Measurements from ENCODE around the gene CMC2. TPM values are rescaled to one million over a fixed set of nuclear protein-coding genes. Genes with fewer than 3 reads are reported as not detected.

CMC2 gene
- total RNA-seq, 1 experiment from 2014 or later = 82.0 TPM

DNA sequence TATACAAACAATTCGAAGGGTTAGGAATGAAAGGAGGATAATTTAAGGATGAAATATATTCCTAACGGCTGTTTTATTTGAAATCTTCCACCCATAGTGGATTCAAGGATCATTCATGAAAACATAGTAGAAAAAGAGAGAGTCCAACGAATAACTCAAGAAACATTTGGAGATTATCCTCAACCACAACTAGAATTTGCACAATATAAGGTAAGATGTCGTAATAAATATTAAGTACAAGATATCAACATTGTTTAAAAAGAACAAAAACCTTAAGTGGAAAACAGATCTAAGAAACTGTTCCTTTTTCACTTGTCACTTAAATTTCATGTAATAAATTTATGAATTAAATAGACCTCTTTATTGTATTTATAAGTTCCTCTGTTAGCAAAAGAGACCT lies 19.7 kb upstream of the CMC2 start:
- TF ChIP-seq REST (IDR thresholded peaks at IDR 0.05; ENCODE audit: insufficient read depth in 1 of 2, low read depth in 2 of 2, low read length in 1 of 2) (no peak), SIN3A (IDR thresholded peaks at IDR 0.05; ENCODE audit: borderline replicate concordance, insufficient read depth, low read depth, low read length) (no peak), POLR2AphosphoS5 (IDR thresholded peaks at IDR 0.05; ENCODE audit: low read depth, low read length) (no peak), TCF7L2 (IDR thresholded peaks at IDR 0.05; ENCODE audit: low read depth, low read length) (no peak)
- TF ChIP-seq, protein P1, sequence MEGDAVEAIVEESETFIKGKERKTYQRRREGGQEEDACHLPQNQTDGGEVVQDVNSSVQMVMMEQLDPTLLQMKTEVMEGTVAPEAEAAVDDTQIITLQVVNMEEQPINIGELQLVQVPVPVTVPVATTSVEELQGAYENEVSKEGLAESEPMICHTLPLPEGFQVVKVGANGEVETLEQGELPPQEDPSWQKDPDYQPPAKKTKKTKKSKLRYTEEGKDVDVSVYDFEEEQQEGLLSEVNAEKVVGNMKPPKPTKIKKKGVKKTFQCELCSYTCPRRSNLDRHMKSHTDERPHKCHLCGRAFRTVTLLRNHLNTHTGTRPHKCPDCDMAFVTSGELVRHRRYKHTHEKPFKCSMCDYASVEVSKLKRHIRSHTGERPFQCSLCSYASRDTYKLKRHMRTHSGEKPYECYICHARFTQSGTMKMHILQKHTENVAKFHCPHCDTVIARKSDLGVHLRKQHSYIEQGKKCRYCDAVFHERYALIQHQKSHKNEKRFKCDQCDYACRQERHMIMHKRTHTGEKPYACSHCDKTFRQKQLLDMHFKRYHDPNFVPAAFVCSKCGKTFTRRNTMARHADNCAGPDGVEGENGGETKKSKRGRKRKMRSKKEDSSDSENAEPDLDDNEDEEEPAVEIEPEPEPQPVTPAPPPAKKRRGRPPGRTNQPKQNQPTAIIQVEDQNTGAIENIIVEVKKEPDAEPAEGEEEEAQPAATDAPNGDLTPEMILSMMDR (IDR thresholded peaks at IDR 0.05) = no peak
- intact Hi-C loops (cut with micrococcal nuclease; ENCODE audit: unreplicated experiment) (no loop called here), in situ Hi-C loops (cut with HindIII; ENCODE audit: low pct_unique_long_range_greater_than_20kb, low sequenced_read_pairs) (no loop called here)
- ATAC-seq (no peak), DNase-seq (ENCODE audit: low read depth, low spot score) (no peak)
- CTCF ChIA-PET = no interaction called here
- Histone ChIP-seq H3K4me3 (ENCODE audit: low read depth in 2 of 2, low read length in 2 of 2) (no peak overlapping the region), H3K27me3 (ENCODE audit: control insufficient read depth, insufficient read depth, low read length) (no peaks in the 10 kb centered on the region), H3K36me3 (ENCODE audit: control insufficient read depth, insufficient read depth, low read length) (peaks cover 21% of the 10 kb centered on the region; the same call in 1 of the 2 replicates), H3K27ac (ENCODE audit: low read length) (no peak overlapping the region), H3K4me1 (ENCODE audit: control insufficient read depth, insufficient read depth, low read length) (no peaks in the 10 kb centered on the region), H3K9me3 (ENCODE audit: control insufficient read depth, insufficient read depth, low read depth, low read length) (no peaks in the 10 kb centered on the region)
- POLR2A ChIA-PET = no interaction called here
- no TSS peak for BruUV-seq (replicated peaks)

GRCh38 chr16:81018496-81018895 lies 11.8 kb upstream of the CMC2 start:
- Histone ChIP-seq H3K9me3 (ENCODE audit: control insufficient read depth, insufficient read depth, low read depth, low read length) (no peaks in the 10 kb centered on the region), H3K4me1 (ENCODE audit: control insufficient read depth, insufficient read depth, low read length) (no peaks in the 10 kb centered on the region), H3K36me3 (ENCODE audit: control insufficient read depth, insufficient read depth, low read length) (peaks cover 30% of the 10 kb centered on the region), H3K4me3 (ENCODE audit: low read depth in 2 of 2, low read length in 2 of 2) (no peak overlapping the region), H3K27ac (ENCODE audit: low read length) (no peak overlapping the region), H3K27me3 (ENCODE audit: control insufficient read depth, insufficient read depth, low read length) (no peaks in the 10 kb centered on the region)
- intact Hi-C loops (cut with micrococcal nuclease; ENCODE audit: unreplicated experiment) = no loop called here
- no peak for DNase-seq (ENCODE audit: low read depth, low spot score)
- ChIA-PET POLR2A (no interaction called here), CTCF (no interaction called here)
- TF ChIP-seq POLR2AphosphoS5 (IDR thresholded peaks at IDR 0.05; ENCODE audit: low read depth, low read length) = no peak
- TF ChIP-seq REST (IDR thresholded peaks at IDR 0.05; ENCODE audit: insufficient read depth in 1 of 2, low read depth in 2 of 2, low read length in 1 of 2) = no peak
- TF ChIP-seq, protein P1 (IDR thresholded peaks at IDR 0.05) = no peak
- no peak for TF ChIP-seq SIN3A (IDR thresholded peaks at IDR 0.05; ENCODE audit: borderline replicate concordance, insufficient read depth, low read depth, low read length)
- TF ChIP-seq TCF7L2 (IDR thresholded peaks at IDR 0.05; ENCODE audit: low read depth, low read length) = no peak
- no TSS peak for BruUV-seq (replicated peaks)
- in situ Hi-C loops (cut with HindIII; ENCODE audit: low pct_unique_long_range_greater_than_20kb, low sequenced_read_pairs) = no loop called here
- ATAC-seq = no peak

Measured in Panc1 (cell line).